Left lung (tissue), 10 donors: Measurements from ENCODE around the gene GALR1. TPM values are rescaled to one million over a fixed set of nuclear protein-coding genes. Genes with fewer than 3 reads are reported as not detected.
A peak's percentile ranks its signal among the peaks of the same experiment; 100 is the strongest.
"Not testable (repeated sequence)": the region's sequence is repeated elsewhere in the genome, so short reads cannot be mapped to it uniquely, and the experiment has no call there.

Experiments
- ATAC-seq: fragments of 200-7000 bp; cut with Tn5 transposase; one replicate; pipeline ENCODE4 v1.9.1; 2020; ENCODE audit warnings: moderate library complexity
- DNase-seq, 4 donors: peaks; one replicate each; pipeline ENCODE4 v3.0.0-alpha.2; 2013 to 2020
- H3K27ac ChIP-seq, 2 donors: fragments of 200-600 bp; sonication (generic) in 1 of 2; one replicate each; pipeline versions ENCODE4 v1.5.0 to v1.8.0; 2020 to 2021
- H3K27me3 ChIP-seq, 2 donors: fragments of 200-600 bp; sonication (generic) in 1 of 2; one replicate each; pipeline versions ENCODE4 v1.5.0 to v1.8.0; 2020 to 2021
- H3K36me3 ChIP-seq, 2 donors: fragments of 200-600 bp; sonication (generic) in 1 of 2; one replicate each; pipeline versions ENCODE4 v1.5.0 to v1.8.0; 2020 to 2021
- H3K4me1 ChIP-seq, 2 donors: fragments of 200-600 bp; one replicate each; pipeline ENCODE4 v1.8.0; 2021
- H3K4me3 ChIP-seq, 2 donors: fragments of 200-600 bp; sonication (generic) in 1 of 2; one replicate each; pipeline versions ENCODE4 v1.5.0 to v1.8.0; 2020 to 2021; ENCODE audit warnings: mild to moderate bottlenecking in 1 of 2
- H3K9me3 ChIP-seq, 2 donors: fragments of 200-600 bp; sonication (generic) in 1 of 2; one replicate each; pipeline versions ENCODE4 v1.5.0 to v1.8.0; 2020 to 2021
- CTCF ChIP-seq, 2 donors: fragments of 200-600 bp; sonication (generic) in 1 of 2; IDR thresholded peaks; one replicate each; pipeline versions ENCODE4 v1.5.0 to v1.8.0; 2021; ENCODE audit warnings: antibody characterized with exemption in 2 of 2
- intact Hi-C, 2 donors: fragments of 100-400 bp; cut with DNase I; formaldehyde crosslinking; loops; one replicate each; pipeline versions ENCODE4 v1.11.2 to v1.14.2; 2022
- polyA plus RNA-seq, 6 donors: library from polyadenylated mRNA; unstranded; fragments of 120-200 nt; gene quantifications; one replicate each; pipeline ENCODE4 v1.2.1, GENCODE V29; 2013; ENCODE audit not compliant: insufficient read length in 6 of 6
- total RNA-seq, 2 donors: library from RNA; stranded (reverse); fragmentation: NEBNext Ultra II Directional; extraction: Animal tissue kit (Norgen Biotek cat#: 25700); gene quantifications; one replicate each; pipeline ENCODE4 v1.2.1, GENCODE V29; 2021
- donor health status: DM: no; HTN: yes; CAD: no.
- donor health status: DM: no; HTN: no; CAD: no.

The GALR1 gene
- total and polyA plus RNA-seq, 8 donors = 0.03 to 0.48 (median 0.07) TPM; not detected in 2

- no peak for DNase-seq
- Histone ChIP-seq H3K4me1 (peaks cover 0 to 14% of the 10 kb centered on the region in 2 donors), H3K9me3 (no peaks in the 10 kb centered on the region), H3K4me3 (no peak overlapping the region), H3K27me3 (no peaks in the 10 kb centered on the region), H3K27ac (no peak overlapping the region), H3K36me3 (no peaks in the 10 kb centered on the region)
- intact Hi-C loops = no loop called here
- ATAC-seq = peak; percentile 23
- no peak for TF ChIP-seq CTCF (IDR thresholded peaks at IDR 0.05)
These were observed 26.0 kb upstream of the GALR1 start for GRCh38 chr18:77223653-77224052.

GRCh38 chr18:77230645-77231044 lies 19.0 kb upstream of the GALR1 start:
- intact Hi-C loops = no loop called here
- H3K27ac ChIP-seq = no peak overlapping the region
- H3K27me3 ChIP-seq = no peaks in the 10 kb centered on the region
- H3K4me3 ChIP-seq = no peak overlapping the region
- DNase-seq (no peak), ATAC-seq (no peak)
- TF ChIP-seq CTCF (IDR thresholded peaks at IDR 0.05) = no peak
- no peaks in the 10 kb centered on the region for H3K9me3 ChIP-seq
- H3K36me3 ChIP-seq = no peaks in the 10 kb centered on the region
- no peaks in the 10 kb centered on the region for H3K4me1 ChIP-seq

GRCh38 chr18:77234504-77235365 lies 14.9 kb upstream of the GALR1 start:
- no peaks in the 10 kb centered on the region for H3K27me3 ChIP-seq
- no peak overlapping the region for H3K4me3 ChIP-seq
- no peaks in the 10 kb centered on the region for H3K4me1 ChIP-seq
- intact Hi-C loops = no loop called here
- ATAC-seq (no peak), DNase-seq (no peak)
- H3K36me3 ChIP-seq = no peaks in the 10 kb centered on the region
- peaks cover 0 to 19% of the 10 kb centered on the region in 2 donors for H3K9me3 ChIP-seq
- no peak overlapping the region for H3K27ac ChIP-seq
- no peak for TF ChIP-seq CTCF (IDR thresholded peaks at IDR 0.05)

- H3K4me1 ChIP-seq, intact Hi-C loops, DNase-seq, H3K4me3 ChIP-seq, H3K36me3 ChIP-seq, H3K27ac ChIP-seq, H3K27me3 ChIP-seq, ATAC-seq: not testable (repeated sequence)
- H3K9me3 ChIP-seq = peaks cover 0 to 37% of the 10 kb centered on the region in 2 donors
These were observed 10.4 kb upstream of the GALR1 start for GRCh38 chr18:77239285-77239684.

GRCh38 chr18:77248873-77249568 lies 627 bp upstream of the GALR1 start:
- intact Hi-C loops = no loop called here
- no peaks in the 10 kb centered on the region for H3K36me3 ChIP-seq
- H3K4me3 ChIP-seq = peak overlapping the region; percentile 9 to 12
- DNase-seq = no peak
- no peak for TF ChIP-seq CTCF (IDR thresholded peaks at IDR 0.05)
- no peak overlapping the region for H3K27ac ChIP-seq
- peaks cover 5 to 15% of the 10 kb centered on the region in 2 donors for H3K4me1 ChIP-seq
- no peak for ATAC-seq
- peaks cover 43 to 94% of the 10 kb centered on the region in 2 donors for H3K27me3 ChIP-seq
- H3K9me3 ChIP-seq = peaks cover 0 to 3% of the 10 kb centered on the region in 2 donors
